Stimulated activated CD4-positive, alpha-beta T cell treated with anti-CD3 and anti-CD28 coated beads, Interleukin-15, amount 100 ng/mL, for 48 hours (primary cell): Measurements from ENCODE around the gene MSTO1.
"Not testable (repeated sequence)": the region's sequence is repeated elsewhere in the genome, so short reads cannot be mapped to it uniquely, and the experiment has no call there.

Experiments
- DNase-seq, 2 donors: peaks; one replicate each; pipeline ENCODE4 v3.0.0-alpha.2; 2020; ENCODE audit warnings: low read depth in 2 of 2

The MSTO1 gene

GRCh38 chr1:155613226-155613625 lies 3.2 kb downstream of the MSTO1 start:
- not testable (repeated sequence) for DNase-seq

- no peak for DNase-seq
Measured at GRCh38 chr1:155622191-155622590, 12.2 kb downstream of the MSTO1 start.

GRCh38 chr1:155623357-155623756 lies 13.3 kb downstream of the MSTO1 start:
- DNase-seq = no peak

- DNase-seq = not testable (repeated sequence)
Measured at GRCh38 chr1:155626428-155626827, 16.4 kb downstream of the MSTO1 start.

GRCh38 chr1:155636397-155637153 lies 26.6 kb downstream of the MSTO1 start:
- no peak for DNase-seq

- DNase-seq = no peak
Measured at GRCh38 chr1:155640367-155640766, 30.3 kb downstream of the MSTO1 start.

GRCh38 chr1:155642559-155643180 lies 32.7 kb downstream of the MSTO1 start:
- DNase-seq = not testable (repeated sequence)

- DNase-seq = no peak
Measured at GRCh38 chr1:155643230-155643629, 33.2 kb downstream of the MSTO1 start.

- DNase-seq = no peak
Measured at GRCh38 chr1:155645034-155645598, 35.1 kb downstream of the MSTO1 start.

- DNase-seq = no peak
Measured at GRCh38 chr1:155645648-155646047, 35.6 kb downstream of the MSTO1 start.

GRCh38 chr1:155646307-155646706 lies 36.3 kb downstream of the MSTO1 start:
- no peak for DNase-seq

- no peak for DNase-seq
Measured at GRCh38 chr1:155648207-155649147, 38.5 kb downstream of the MSTO1 start.

- DNase-seq = no peak
Measured at GRCh38 chr1:155649676-155650075, 39.7 kb downstream of the MSTO1 start.

- no peak for DNase-seq
Measured at GRCh38 chr1:155650231-155650757, 40.3 kb downstream of the MSTO1 start.

- DNase-seq = no peak
Measured at GRCh38 chr1:155651861-155652661, 42.0 kb downstream of the MSTO1 start.

- DNase-seq = no peak
Measured at GRCh38 chr1:155652951-155653350, 42.9 kb downstream of the MSTO1 start.

- no peak for DNase-seq
Measured at GRCh38 chr1:155657463-155657862, 47.4 kb downstream of the MSTO1 start.

GRCh38 chr1:155661239-155661638 lies 51.2 kb downstream of the MSTO1 start:
- DNase-seq = not testable (repeated sequence)
